Measurements from ENCODE around the gene ETNK2. TPM values are rescaled to one million over a fixed set of nuclear protein-coding genes. Genes with fewer than 3 reads are reported as not detected.
A peak's percentile ranks its signal among the peaks of the same experiment; 100 is the strongest.

ETNK2 gene
- total and polyA plus RNA-seq, 2 of the 13 experiments (the other 11 are each of a cell fraction or from before 2014, with no cell fraction given) = 15.5 to 42.8 TPM

GRCh38 chr1:204151552-204152309 is at the start of gene ETNK2 (continued):
- TF ChIP-seq, protein P1, sequence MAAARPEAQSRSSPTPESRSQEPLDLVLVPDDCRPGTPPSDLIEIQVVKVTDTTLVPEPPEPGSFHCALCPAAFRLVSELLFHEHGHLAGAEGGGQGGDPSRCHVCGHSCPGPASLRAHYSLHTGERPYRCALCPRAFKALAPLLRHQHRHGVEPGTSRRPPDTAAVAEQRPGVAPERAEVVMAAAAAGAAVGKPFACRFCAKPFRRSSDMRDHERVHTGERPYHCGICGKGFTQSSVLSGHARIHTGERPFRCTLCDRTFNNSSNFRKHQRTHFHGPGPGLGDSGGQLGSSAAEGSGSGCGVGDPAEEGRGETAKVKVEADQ (CRISPR knock-in tag; IDR thresholded peaks at IDR 0.05; ENCODE audit: borderline replicate concordance) = no peak
- TF ChIP-seq FOXK2 (IDR thresholded peaks at IDR 0.05) = no peak
- no peak for TF ChIP-seq RFX1 (IDR thresholded peaks at IDR 0.05)
- TF ChIP-seq NFYB (CRISPR knock-in tag; IDR thresholded peaks at IDR 0.05) = no peak
- TF ChIP-seq, protein P2, sequence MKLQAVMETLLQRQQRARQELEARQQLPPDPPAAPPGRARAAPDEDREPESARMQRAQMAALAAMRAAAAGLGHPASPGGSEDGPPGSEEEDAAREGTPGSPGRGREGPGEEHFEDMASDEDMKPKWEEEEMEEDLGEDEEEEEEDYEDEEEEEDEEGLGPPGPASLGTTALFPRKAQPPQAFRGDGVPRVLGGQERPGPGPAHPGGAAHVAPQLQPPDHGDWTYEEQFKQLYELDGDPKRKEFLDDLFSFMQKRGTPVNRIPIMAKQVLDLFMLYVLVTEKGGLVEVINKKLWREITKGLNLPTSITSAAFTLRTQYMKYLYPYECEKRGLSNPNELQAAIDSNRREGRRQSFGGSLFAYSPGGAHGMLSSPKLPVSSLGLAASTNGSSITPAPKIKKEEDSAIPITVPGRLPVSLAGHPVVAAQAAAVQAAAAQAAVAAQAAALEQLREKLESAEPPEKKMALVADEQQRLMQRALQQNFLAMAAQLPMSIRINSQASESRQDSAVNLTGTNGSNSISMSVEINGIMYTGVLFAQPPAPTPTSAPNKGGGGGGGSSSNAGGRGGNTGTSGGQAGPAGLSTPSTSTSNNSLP (IDR thresholded peaks at IDR 0.05; ENCODE audit: low read depth, low read length) = no peak
- TF ChIP-seq, protein P3, sequence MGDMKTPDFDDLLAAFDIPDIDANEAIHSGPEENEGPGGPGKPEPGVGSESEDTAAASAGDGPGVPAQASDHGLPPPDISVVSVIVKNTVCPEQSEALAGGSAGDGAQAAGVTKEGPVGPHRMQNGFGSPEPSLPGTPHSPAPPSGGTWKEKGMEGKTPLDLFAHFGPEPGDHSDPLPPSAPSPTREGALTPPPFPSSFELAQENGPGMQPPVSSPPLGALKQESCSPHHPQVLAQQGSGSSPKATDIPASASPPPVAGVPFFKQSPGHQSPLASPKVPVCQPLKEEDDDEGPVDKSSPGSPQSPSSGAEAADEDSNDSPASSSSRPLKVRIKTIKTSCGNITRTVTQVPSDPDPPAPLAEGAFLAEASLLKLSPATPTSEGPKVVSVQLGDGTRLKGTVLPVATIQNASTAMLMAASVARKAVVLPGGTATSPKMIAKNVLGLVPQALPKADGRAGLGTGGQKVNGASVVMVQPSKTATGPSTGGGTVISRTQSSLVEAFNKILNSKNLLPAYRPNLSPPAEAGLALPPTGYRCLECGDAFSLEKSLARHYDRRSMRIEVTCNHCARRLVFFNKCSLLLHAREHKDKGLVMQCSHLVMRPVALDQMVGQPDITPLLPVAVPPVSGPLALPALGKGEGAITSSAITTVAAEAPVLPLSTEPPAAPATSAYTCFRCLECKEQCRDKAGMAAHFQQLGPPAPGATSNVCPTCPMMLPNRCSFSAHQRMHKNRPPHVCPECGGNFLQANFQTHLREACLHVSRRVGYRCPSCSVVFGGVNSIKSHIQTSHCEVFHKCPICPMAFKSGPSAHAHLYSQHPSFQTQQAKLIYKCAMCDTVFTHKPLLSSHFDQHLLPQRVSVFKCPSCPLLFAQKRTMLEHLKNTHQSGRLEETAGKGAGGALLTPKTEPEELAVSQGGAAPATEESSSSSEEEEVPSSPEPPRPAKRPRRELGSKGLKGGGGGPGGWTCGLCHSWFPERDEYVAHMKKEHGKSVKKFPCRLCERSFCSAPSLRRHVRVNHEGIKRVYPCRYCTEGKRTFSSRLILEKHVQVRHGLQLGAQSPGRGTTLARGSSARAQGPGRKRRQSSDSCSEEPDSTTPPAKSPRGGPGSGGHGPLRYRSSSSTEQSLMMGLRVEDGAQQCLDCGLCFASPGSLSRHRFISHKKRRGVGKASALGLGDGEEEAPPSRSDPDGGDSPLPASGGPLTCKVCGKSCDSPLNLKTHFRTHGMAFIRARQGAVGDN (CRISPR knock-in tag; IDR thresholded peaks at IDR 0.05) = peak; percentile 68; the same call in 1 of the 2 replicates
- no peak for TF ChIP-seq ZNF296 (CRISPR knock-in tag; conservative IDR thresholded peaks at IDR 0.05)
- TF ChIP-seq ZNF768 (CRISPR knock-in tag; IDR thresholded peaks at IDR 0.05) = peak; percentile 35; the same call in 1 of the 2 replicates
- peak; percentile 56; the same call in 1 of the 2 replicates for TF ChIP-seq SP5 (CRISPR knock-in tag; IDR thresholded peaks at IDR 0.05; ENCODE audit: borderline replicate concordance, low read depth)
- no peak for TF ChIP-seq RAD21 (CRISPR knock-in tag; IDR thresholded peaks at IDR 0.05)
- no peak for TF ChIP-seq ZNF34 (CRISPR knock-in tag; IDR thresholded peaks at IDR 0.05; ENCODE audit: borderline replicate concordance)
- TF ChIP-seq FLYWCH1 (CRISPR knock-in tag; IDR thresholded peaks at IDR 0.05) = no peak
- 0 out of 2 replicates have a peak, but pooled peaks have one; percentile 42 for TF ChIP-seq ZBTB7A (CRISPR knock-in tag; IDR thresholded peaks at IDR 0.05)
- peak; percentile 63; the same call in 1 of the 2 replicates for TF ChIP-seq ZNF607 (CRISPR knock-in tag; IDR thresholded peaks at IDR 0.05; ENCODE audit: borderline replicate concordance)
- TF ChIP-seq ZNF614 (CRISPR knock-in tag; IDR thresholded peaks at IDR 0.05; ENCODE audit: borderline replicate concordance) = peak; percentile 33; the same call in 1 of the 2 replicates
- TF ChIP-seq ZNF746 (CRISPR knock-in tag; IDR thresholded peaks at IDR 0.05) = 0 out of 2 replicates have a peak, but pooled peaks have one; percentile 24
- no peak for TF ChIP-seq ATF1 (CRISPR knock-in tag; IDR thresholded peaks at IDR 0.05)
- 0 out of 2 replicates have a peak, but pooled peaks have one; percentile 16 for TF ChIP-seq HOXA5 (CRISPR knock-in tag; IDR thresholded peaks at IDR 0.05)
- TF ChIP-seq MAF1 (CRISPR knock-in tag; IDR thresholded peaks at IDR 0.05; ENCODE audit: borderline replicate concordance) = no peak
- TF ChIP-seq ZNF18 (CRISPR knock-in tag; IDR thresholded peaks at IDR 0.05; ENCODE audit: insufficient replicate concordance) = no peak
- TF ChIP-seq, protein P4, sequence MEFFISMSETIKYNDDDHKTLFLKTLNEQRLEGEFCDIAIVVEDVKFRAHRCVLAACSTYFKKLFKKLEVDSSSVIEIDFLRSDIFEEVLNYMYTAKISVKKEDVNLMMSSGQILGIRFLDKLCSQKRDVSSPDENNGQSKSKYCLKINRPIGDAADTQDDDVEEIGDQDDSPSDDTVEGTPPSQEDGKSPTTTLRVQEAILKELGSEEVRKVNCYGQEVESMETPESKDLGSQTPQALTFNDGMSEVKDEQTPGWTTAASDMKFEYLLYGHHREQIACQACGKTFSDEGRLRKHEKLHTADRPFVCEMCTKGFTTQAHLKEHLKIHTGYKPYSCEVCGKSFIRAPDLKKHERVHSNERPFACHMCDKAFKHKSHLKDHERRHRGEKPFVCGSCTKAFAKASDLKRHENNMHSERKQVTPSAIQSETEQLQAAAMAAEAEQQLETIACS (CRISPR knock-in tag; IDR thresholded peaks at IDR 0.05) = peak; percentile 34; the same call in 1 of the 2 replicates
